ENCODE results near the gene NPHP1.
"Not testable (repeated sequence)": the region's sequence is repeated elsewhere in the genome, so short reads cannot be mapped to it uniquely, and the experiment has no call there.

NPHP1 gene

DNA sequence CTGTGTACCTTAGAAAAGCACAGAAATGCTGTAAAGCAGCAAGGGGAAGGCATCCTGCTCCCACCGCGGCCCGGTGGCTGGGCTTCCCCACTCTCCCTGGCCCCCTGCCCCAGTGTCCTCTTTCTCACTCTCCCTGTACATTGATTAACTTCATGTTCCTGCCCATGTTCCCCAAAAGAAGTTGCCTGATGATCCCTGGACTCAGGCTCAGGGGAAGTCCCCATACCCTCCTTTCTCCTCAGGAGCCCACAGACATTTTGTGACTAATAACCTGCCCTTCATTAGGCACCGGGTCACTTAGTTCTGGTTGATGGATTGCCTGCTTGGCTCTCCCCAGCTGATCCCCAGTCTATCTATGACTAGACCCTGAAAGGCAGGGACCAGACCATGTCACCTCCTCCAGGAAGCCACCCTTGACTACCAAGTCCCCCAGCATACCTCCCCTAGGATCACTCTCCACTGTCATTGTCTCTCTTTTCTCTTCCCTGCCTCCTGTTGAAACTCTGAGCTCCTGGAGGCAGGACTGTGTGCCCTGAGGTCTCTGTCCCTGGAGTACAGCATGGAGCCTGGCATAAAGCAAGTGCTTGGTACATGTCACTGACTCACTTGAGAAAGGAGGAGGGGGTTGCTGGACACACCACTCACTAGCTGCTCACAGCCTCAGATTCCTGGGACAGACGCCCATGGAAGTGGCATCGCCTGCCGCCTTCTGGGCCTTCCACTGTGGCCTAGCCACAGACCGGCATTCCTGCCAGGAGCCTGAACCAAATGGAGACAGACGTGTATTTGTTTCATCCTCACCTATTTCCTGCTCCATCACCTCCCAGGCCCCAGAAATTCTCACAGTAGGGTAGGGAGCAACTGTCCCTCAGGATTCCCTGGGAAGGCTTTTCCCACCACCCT is 102.7 kb downstream of the NPHP1 start:
- no peak for DNase-seq

DNA sequence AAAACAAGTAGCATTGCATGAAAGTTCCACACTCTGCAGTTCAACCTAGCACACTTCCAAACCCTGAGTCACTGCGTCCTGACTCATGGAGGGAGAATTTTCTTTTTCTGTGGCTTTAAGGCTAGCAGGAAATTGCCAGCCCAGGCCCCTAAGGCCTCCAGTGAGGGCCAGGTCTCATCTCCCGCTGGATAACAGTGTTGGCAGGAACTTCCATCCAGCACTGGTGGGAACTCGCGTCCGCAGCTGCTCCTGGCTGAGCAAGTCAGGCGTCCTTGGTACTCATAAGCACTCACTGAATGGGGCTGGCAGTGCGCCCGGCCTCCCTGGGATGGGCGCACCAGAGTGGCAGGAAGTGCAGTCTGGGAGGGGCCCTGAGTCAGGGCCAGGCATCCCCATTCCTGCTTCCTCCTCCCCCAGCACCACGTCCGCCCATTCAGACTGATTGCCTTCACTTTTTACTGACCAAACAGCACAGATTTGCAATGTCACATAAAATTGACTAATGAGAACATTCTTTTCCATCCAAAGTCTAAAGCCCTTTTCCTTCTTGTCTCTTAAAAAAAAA is 103.5 kb downstream of the NPHP1 start:
- no peak for DNase-seq

DNA sequence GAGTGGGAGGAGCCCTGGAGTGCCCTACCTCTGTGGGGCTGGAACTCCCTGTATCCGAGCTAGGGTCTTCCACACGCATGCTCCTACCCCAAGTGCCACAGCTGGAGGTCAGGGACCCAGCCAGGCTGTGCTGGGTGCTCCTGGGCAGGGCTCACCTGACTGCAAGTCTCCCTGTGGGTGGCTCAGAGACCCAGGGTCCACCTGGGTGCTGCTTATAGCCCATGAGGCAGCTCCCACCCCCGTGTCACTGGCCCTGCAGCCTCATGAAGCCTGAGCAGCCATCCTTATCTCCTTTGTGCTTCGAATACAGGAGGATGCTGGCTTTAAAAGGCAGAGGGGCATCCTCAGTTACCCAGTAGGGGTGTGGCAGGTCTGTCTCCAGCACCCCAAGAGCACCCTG is 103.9 kb downstream of the NPHP1 start:
- DNase-seq = not testable (repeated sequence)

DNA sequence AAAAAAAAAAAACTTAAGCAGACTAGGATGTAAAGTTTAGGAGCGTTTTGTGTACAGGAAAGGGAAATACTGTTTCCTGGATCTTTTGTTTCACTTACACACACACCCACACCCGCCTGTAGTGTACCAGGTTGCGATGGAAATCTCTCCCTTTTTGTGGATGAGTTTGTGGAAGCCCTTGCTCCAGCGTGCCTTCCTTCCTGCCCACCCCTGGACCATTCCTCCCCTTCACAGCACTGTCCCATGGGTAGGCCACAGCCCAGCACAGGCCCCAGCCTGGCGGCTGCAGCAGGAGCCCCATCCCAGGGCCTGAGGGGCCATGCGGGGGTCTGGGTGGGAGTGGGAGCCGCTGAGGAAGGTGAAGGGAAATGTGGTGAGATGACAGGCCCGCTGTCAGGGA is 104.3 kb downstream of the NPHP1 start:
- no peak for DNase-seq

DNA sequence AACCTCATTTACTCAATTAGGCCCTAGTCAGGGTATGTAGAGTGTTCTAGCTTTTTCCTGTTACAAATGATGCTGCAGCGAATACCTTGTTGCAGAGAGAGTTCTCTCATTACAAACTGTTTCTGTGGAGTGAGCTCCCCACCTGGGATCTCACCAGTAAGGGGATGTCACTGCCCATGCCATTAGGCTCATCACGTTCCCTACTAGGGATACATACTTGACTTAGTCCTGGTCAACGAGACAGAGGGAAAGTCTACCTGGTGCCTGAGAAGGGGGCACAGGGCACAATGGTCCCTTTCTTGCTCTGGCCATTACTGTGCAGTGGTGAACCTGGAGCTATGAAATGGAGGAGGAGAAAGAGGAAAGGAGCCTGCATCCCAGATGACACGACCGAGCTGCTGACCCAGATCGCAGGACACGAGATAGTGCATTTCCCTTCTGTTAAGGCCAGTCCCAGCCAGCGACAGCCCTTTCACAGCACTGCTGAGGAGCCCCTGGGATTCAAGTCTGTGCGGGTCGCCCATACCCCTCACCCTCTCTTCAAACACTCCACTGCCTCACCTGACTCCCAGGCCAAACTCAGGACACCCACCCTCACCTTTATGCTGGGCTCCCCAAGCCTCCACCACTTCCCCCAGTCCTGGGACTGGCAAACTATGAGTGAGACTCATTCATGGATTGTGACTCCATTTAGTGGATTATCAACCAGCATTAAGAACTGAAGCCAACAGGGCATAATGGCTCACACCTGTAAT is 105.2 kb downstream of the NPHP1 start:
- DNase-seq = no peak

DNA sequence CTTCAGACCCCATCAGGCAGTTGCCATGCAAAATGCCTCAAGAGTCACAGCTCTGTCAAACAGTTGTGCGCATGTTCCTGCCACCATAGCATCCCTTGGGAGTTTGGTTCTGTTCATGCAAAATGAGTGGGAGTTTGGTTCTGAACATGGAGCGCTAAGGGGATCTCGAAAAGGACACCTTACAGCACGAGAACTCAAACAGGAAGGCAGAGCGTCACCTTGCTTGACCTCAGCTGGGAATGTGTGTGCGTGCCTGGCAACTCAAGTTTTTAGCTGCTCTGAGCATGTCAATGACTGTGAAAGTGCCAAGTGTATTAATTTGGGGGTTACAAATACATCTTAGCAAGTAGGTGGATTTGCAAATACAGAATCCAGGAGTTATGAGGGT is 105.8 kb downstream of the NPHP1 start:
- DNase-seq = no peak

DNA sequence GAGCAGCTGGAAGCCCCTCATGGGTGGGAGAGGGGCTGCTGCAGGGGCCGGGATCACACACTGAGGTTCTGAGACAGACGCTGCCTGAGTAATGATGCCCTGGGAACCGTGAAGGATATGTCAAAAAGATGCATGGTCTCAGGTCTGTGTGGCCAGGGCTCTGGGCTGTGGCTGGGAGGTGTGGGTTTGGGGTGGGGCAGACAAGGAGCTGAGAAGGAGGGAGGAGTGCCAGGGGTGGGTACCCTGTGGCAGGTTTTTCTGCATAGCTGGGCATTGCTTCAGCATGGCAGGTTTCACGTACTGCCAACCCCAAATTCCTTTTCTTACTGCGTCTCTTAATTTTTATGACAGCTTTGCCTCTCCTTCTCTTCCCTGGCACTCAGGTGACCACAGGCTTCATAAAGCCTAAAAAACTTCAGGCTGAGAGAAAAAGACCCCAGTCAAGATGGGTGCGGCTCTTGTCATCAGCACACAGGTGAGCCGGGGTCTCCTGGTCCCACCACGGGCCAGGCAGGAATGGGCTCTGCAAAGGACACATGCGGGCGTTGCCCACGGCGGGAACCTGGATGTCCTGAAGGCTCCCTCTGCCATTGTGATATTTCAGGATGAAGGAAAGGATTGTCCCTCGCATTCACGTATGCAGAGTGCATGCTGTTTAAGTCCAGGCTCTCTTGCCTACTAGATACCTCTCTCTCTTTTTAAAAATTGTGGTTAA is 107.2 kb downstream of the NPHP1 start:
- no peak for DNase-seq

DNA sequence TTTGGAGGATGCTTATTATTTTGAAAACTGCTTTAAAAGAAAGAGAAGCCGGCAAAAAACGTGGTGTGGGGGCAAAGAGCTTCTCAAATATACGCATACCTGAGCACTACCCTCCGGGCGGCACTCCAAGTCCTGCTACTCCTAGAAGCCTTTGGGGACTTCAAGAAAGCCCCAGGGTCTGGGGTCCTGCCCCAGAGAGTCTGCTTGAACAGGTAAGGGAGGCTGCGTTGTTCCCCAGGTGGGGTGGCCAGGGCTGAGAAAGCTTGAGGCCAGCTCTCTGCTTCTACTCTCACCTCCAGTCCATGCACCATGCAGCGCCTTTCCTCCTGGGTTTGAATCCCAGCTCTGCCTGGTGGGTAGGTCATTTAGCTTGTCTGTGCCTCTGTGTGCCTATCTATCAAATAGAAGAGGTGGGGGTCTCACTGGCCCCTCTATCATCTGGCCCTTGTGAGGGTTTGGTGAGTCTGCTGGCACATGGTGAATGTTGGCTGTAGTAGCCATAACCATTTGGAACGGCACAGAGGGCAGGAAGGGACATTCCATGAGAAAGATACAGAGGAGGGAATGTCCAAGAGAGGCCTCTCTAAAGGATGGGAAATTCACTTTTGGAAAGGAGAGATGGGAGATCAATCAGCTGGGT is 108.7 kb downstream of the NPHP1 start:
- no peak for DNase-seq

DNA sequence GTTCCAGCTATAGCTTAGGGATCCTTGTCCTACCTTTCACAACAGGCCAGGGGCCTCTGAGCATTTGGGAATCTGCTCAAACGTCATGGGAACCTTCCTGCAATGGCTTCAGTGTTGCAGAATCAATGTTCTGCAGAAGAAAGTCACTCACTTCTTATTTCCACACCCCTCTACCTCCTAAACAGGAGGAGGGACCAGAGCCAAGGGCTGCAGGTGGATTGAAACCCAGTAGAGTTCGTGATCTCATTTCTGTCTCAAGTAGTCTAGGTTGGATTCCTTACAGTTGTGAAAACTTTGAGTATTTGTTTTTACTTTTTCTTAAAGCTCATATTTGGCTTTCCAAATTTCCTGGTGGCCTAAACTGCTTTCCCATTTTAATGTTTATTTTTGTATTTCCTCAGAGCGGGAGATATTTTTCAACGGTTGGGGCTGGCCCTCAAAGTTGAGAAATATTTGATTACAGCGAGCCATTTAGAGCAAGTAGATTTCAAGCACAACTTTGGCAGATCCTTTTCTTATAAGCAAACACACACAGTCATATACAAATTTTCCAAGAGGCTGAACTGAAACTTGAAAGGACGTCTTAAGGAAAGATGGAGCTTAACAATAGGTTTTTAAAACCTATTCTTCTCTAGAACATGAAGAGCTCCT is 109.8 kb downstream of the NPHP1 start:
- not testable (repeated sequence) for DNase-seq

DNA sequence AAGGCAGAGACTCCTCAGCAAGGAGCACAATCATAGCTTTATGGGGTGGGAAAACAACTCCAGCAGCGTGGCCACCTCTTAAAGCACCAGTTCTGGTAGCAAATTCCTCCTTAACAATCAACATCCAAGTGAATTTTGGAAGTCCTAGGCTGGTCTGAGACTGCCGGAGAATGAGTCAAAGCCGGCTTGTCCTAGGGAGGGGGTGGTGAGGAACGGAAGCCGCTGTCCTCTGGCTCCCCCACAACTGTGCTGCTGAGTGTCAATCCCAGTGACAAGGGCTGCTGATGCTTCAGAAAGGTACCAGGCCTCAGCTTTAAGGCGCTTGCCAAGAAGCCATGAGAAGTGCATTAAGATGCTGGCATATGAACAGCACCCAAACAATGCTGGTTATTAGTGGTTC is 110.9 kb downstream of the NPHP1 start:
- not testable (repeated sequence) for DNase-seq

DNA sequence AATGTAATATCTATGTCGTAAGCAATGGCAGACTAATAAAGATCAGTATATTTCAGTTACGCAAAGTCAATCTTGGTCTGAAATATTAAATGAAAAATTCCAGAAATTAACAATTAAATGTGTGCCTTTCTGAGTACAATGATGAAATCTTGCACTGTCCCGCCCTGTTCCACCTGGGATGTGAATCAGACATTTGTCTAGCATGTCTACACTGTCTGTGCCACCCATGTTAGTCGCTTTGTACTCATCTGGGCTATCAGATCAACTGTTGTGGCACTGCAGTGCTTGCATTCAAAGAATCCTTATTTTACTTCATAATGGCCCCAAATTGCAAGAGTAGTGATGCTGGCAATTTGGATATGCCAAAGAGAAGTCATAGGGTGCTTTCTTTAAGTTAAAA is 114.6 kb downstream of the NPHP1 start:
- DNase-seq = not testable (repeated sequence)

DNA sequence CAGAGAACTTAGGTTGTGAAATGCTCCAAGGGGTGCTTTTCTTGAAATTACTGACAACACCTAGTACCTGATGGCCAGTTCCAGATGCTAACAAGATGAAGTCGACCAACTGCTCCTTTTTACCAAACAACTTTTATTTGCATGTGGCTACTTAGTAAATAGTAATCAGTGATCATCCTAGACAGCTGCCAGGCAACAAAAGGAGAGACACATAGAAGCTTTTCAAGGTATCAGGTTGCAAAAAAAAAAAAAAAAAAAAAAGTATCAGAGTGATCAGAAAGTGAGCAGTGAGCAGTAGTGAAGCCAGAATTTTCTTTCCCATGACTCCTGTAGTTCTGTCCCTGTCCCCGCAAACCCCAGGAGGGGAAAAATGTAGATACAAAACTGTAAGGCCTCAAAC is 121.1 kb downstream of the NPHP1 start:
- not testable (repeated sequence) for DNase-seq

DNA sequence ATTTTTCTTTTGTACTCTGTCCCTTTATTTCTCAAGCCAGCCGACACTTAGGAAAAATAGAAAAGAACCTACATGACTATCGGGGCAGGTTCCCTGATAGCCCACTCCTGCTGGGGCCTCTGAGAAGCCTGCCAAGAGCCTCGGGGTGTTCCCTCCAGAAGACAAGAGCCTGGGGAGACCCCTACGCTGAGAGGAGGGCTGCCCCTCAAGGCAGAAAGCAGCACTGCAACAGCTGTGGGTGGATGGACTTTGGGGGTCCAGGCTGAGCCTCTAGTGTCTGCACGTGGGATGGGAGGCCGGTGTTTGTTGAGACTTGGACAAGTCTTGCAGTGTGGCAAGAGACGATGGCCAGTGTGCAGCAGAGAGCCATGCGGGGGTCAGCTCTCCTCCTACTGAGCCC is 121.7 kb downstream of the NPHP1 start:
- DNase-seq = not testable (repeated sequence)

DNA sequence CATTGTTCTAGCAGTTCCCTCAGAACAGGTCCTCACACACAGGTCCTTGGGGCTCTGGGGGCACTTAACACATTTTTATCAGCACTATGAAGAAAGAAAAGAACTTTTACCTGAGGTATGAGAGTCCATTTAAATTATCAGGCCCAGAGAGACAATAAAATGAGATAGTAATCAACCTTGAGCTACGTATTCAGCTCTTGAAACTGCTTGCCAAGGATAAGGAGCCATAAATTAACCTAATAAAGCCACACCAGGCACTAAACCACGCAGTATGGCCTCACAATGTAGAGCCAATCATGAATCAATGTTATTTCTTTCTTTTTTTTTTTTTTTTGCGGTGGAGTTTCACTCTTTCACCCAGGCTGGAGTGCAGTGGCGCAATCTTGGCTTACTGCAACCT is 126.7 kb downstream of the NPHP1 start:
- DNase-seq = not testable (repeated sequence)

DNA sequence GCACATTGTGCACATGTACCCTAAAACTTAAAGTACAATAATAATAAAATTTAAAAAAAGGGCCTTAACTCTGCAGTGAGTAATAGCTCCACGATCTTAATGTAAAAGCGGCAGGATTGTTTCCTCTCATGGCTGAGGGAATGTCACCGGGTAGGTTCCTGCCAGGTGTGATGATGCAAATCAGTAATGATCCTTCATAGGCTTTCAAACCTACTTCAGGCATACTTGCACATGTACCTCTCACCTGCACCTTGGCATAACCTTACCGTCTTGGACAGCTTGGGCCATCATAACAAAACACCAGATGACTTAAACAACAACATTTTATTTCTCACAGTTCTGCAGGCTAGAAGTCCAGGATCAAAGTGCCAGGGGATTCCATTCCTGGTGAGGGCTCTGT is 128.9 kb downstream of the NPHP1 start:
- DNase-seq = not testable (repeated sequence)
